Measurements from ENCODE around the gene EFNA4.
A peak's percentile ranks its signal among the peaks of the same experiment; 100 is the strongest.

GRCh38 chr1:155068599-155068998, 5.1 kb downstream of the EFNA4 start:
- TF ChIP-seq ZNF488 (tag by site-specific recombination; IDR thresholded peaks at IDR 0.05) (no peak), ATF2 (tag by site-specific recombination; IDR thresholded peaks at IDR 0.05; ENCODE audit: low read depth) (peak; percentile 75), ZNF629 (tag by site-specific recombination; IDR thresholded peaks at IDR 0.05) (no peak), EGR2 (tag by site-specific recombination; IDR thresholded peaks at IDR 0.05; ENCODE audit: low read depth) (peak; percentile 67), CTCF (tag by site-specific recombination; IDR thresholded peaks at IDR 0.05) (no peak), ZNF707 (tag by site-specific recombination; IDR thresholded peaks at IDR 0.05) (no peak), ZNF239 (tag by site-specific recombination; IDR thresholded peaks at IDR 0.05) (no peak), ZNF274 (IDR thresholded peaks at IDR 0.05; ENCODE audit: low read length) (no peak), ZNF274 (tag by site-specific recombination; IDR thresholded peaks at IDR 0.05; ENCODE audit: borderline replicate concordance) (no peak), PRDM10 (tag by site-specific recombination; IDR thresholded peaks at IDR 0.05) (peak; percentile 52; the same call in 1 of the 2 replicates), ELK4 (IDR thresholded peaks at IDR 0.05; ENCODE audit: borderline replicate concordance, low read depth, low read length) (no peak), YY1 (tag by site-specific recombination; IDR thresholded peaks at IDR 0.05) (no peak)
